Measurements from ENCODE around the gene DNAH9. TPM values are rescaled to one million over a fixed set of nuclear protein-coding genes. Genes with fewer than 3 reads are reported as not detected.

The DNAH9 gene
- total RNA-seq, 1 experiment from 2014 or later, result 0.22 TPM

- H3K4me1 Mint-ChIP-seq, result peaks cover 0 to 5% of the 10 kb centered on the region in 2 experiments; a peak in 1 of 4 replicates
These were observed 26.7 kb downstream of the DNAH9 start for GRCh38 chr17:11624976-11625375.

More at GRCh38 chr17:11624976-11625375, 26.7 kb downstream of the DNAH9 start:
- no peak overlapping the region for H3K14ac ChIP-seq (ENCODE audit: insufficient read depth, low read length)
- no peaks in the 10 kb centered on the region for H4K20me1 ChIP-seq (ENCODE audit: control insufficient read depth, insufficient read depth, insufficient read length)
- Mint-ChIP-seq H3K36me3 (ENCODE audit: insufficient read depth in 1 of 3, low read depth in 3 of 3) (no peaks in the 10 kb centered on the region), H3K9me3 (no peaks in the 10 kb centered on the region), H3K27ac (no peak overlapping the region), H3K4me3 (no peak overlapping the region), H3K27me3 (ENCODE audit: low read depth) (peaks cover under 1% of the 10 kb centered on the region; the same call in 1 of the 2 replicates)
- no peak overlapping the region for H2BK120ac ChIP-seq (ENCODE audit: low read depth, low read length, poor library complexity, severe bottlenecking)
- H4K5ac ChIP-seq (ENCODE audit: insufficient read length, low read depth, low read length), result no peak overlapping the region
- DNase-seq, result no peak
- no peak overlapping the region for H2BK15ac ChIP-seq (ENCODE audit: low read depth, low read length)
- no peaks in the 10 kb centered on the region for H3K79me1 ChIP-seq (ENCODE audit: insufficient read depth, low read depth, low read length, poor library complexity, severe bottlenecking)
- H2BK20ac ChIP-seq (ENCODE audit: low read depth, low read length, poor library complexity, severe bottlenecking), result no peak overlapping the region
- no peak overlapping the region for H3K4me2 ChIP-seq (ENCODE audit: insufficient read depth, insufficient read length, low read length)
- no peak overlapping the region for H4K8ac ChIP-seq (replicated peaks; ENCODE audit: insufficient read length, low read depth, low read length)
- no peak overlapping the region for H2AK5ac ChIP-seq (ENCODE audit: insufficient read length, low read length)
- TF ChIP-seq CTCF (conservative IDR thresholded peaks at IDR 0.05), result no peak
- no peak overlapping the region for H3K18ac ChIP-seq (ENCODE audit: insufficient read length, low read depth, low read length)
- H3K9ac ChIP-seq (ENCODE audit: extremely low read depth, insufficient read length, low read length), result no peak overlapping the region
- H3K23me2 ChIP-seq (ENCODE audit: insufficient read length, low read depth, low read length, poor library complexity, severe bottlenecking), result no peaks in the 10 kb centered on the region
- WGBS (ENCODE audit: extremely low coverage, insufficient read length, low lambda C conversion rate), result no CpG with 5 or more reads among the region's 6 CpGs
- H3T11ph ChIP-seq (ENCODE audit: low read length), result no peak overlapping the region
- H3K9me3 ChIP-seq (ENCODE audit: control insufficient read depth, low read depth, low read length), result no peaks in the 10 kb centered on the region
- H3K23ac ChIP-seq (ENCODE audit: insufficient read length, low read depth, low read length), result no peak overlapping the region
- H3K4ac ChIP-seq (ENCODE audit: low read depth, low read length), result no peak overlapping the region
- no peak overlapping the region for H3K56ac ChIP-seq (ENCODE audit: insufficient read length, low read depth, low read length)
- H3K27ac ChIP-seq (ENCODE audit: insufficient read length, low read depth, low read length), result no peak overlapping the region
- no peak overlapping the region for H4K91ac ChIP-seq (ENCODE audit: insufficient read length, low read depth, low read length)
- no peak overlapping the region for H2BK5ac ChIP-seq (ENCODE audit: insufficient read length, low read length)
- H3K4me1 ChIP-seq (ENCODE audit: insufficient read depth, low read length), result no peaks in the 10 kb centered on the region
- no peaks in the 10 kb centered on the region for H3K79me2 ChIP-seq (ENCODE audit: insufficient read depth, low read length)
- no peak overlapping the region for H2AFZ ChIP-seq (ENCODE audit: low read length)
- H2BK12ac ChIP-seq (ENCODE audit: insufficient read length, low read depth, low read length), result no peak overlapping the region
- no peaks in the 10 kb centered on the region for H3K27me3 ChIP-seq (ENCODE audit: insufficient read depth, low read length)
